ENCODE data around the gene AP2M1.
"Not testable (repeated sequence)": the region's sequence is repeated elsewhere in the genome, so short reads cannot be mapped to it uniquely, and the experiment has no call there.

Gene AP2M1

GRCh38 chr3:184174646-184175492 lies at the start of gene AP2M1:
Gene AP2M1, plus strand, starts transcription at chr3:184174855. Its CDS starts 2,139 bp downstream, at chr3:184176994.
- peak; percentile 99 for DNase-seq

GRCh38 chr3:184126006-184126405 lies 48.6 kb upstream of the AP2M1 start:
- DNase-seq, result no peak

GRCh38 chr3:184129012-184129411 lies 45.6 kb upstream of the AP2M1 start:
- no peak for DNase-seq

GRCh38 chr3:184132945-184133344 lies 41.7 kb upstream of the AP2M1 start:
- DNase-seq, result no peak

GRCh38 chr3:184133840-184134745 lies 40.6 kb upstream of the AP2M1 start:
- DNase-seq, result peak; percentile 42

GRCh38 chr3:184134746-184135148 lies 39.9 kb upstream of the AP2M1 start:
- no peak for DNase-seq

- DNase-seq, result peak; percentile 90
Observed at GRCh38 chr3:184135149-184135910, 39.3 kb upstream of the AP2M1 start, which contains the start of gene EIF2B5. Gene EIF2B5, plus strand, starts transcription at chr3:184135358. Its CDS starts 28 bp downstream, at chr3:184135386.

GRCh38 chr3:184135911-184136260 lies 38.8 kb upstream of the AP2M1 start:
- no peak for DNase-seq

- DNase-seq, result no peak
Observed at GRCh38 chr3:184140436-184140835, 34.2 kb upstream of the AP2M1 start.

GRCh38 chr3:184142199-184142598 lies 32.5 kb upstream of the AP2M1 start:
- DNase-seq, result no peak

GRCh38 chr3:184143327-184143726 lies 31.3 kb upstream of the AP2M1 start:
- DNase-seq, result no peak

GRCh38 chr3:184144505-184144904 lies 30.1 kb upstream of the AP2M1 start:
- DNase-seq, result no peak

GRCh38 chr3:184145111-184145524 lies 29.5 kb upstream of the AP2M1 start:
- DNase-seq, result peak; percentile 53

GRCh38 chr3:184145751-184146270 lies 28.8 kb upstream of the AP2M1 start:
- DNase-seq, result no peak

- DNase-seq, result no peak
Observed at GRCh38 chr3:184148076-184148475, 26.6 kb upstream of the AP2M1 start.

- DNase-seq, result no peak
Observed at GRCh38 chr3:184149123-184149522, 25.5 kb upstream of the AP2M1 start.

GRCh38 chr3:184149770-184150169 lies 24.9 kb upstream of the AP2M1 start:
- not testable (repeated sequence) for DNase-seq

- DNase-seq, result peak; percentile 59
Observed at GRCh38 chr3:184154885-184155643, 19.6 kb upstream of the AP2M1 start, which contains the start of gene DVL3. Gene DVL3, plus strand, starts transcription at chr3:184155377. Its CDS starts 259 bp downstream, at chr3:184155636.

GRCh38 chr3:184155644-184156521 lies 18.8 kb upstream of the AP2M1 start:
- DNase-seq, result peak; percentile 36

- no peak for DNase-seq
Observed at GRCh38 chr3:184156522-184156955, 18.1 kb upstream of the AP2M1 start.

- no peak for DNase-seq
Observed at GRCh38 chr3:184157206-184157605, 17.4 kb upstream of the AP2M1 start.
